ENCODE data around the gene PREX1. TPM values are rescaled to one million over a fixed set of nuclear protein-coding genes. Genes with fewer than 3 reads are reported as not detected.

PREX1 gene
- total and polyA plus RNA-seq, 2 donors from 2014 or later: 8.5 to 38.2 TPM

GRCh38 chr20:48625136-48625900 is 202.5 kb downstream of the PREX1 start:
- intact Hi-C loops (cut with DNase I): no loop called here
- no peak for TF ChIP-seq CTCF (IDR thresholded peaks at IDR 0.05; ENCODE audit: borderline replicate concordance, extremely low read depth, insufficient read depth)

GRCh38 chr20:48624315-48625020 is 203.3 kb downstream of the PREX1 start:
- Histone ChIP-seq H3K4me1 (ENCODE audit: control insufficient read depth in 2 of 3, insufficient read depth in 2 of 3, low read depth in 1 of 3, low read length in 3 of 3) (peaks cover 0 to 9% (median 4%) of the 10 kb centered on the region in 3 donors), H3K4me3 (ENCODE audit: low read length in 3 of 3) (no peak overlapping the region), H3K9me3 (ENCODE audit: control insufficient read depth in 2 of 3, insufficient read depth in 1 of 3, low read length in 3 of 3) (no peaks in the 10 kb centered on the region), H3K27ac (ENCODE audit: low read depth in 2 of 2, low read length in 2 of 2) (no peak overlapping the region), H3K27me3 (ENCODE audit: control insufficient read depth, insufficient read depth, low read length) (no peaks in the 10 kb centered on the region), H3K9ac (ENCODE audit: low read length in 3 of 3) (no peak overlapping the region), H3K36me3 (ENCODE audit: control insufficient read depth in 2 of 3, insufficient read depth in 3 of 3, low read length in 3 of 3) (no peaks in the 10 kb centered on the region)
- TF ChIP-seq CTCF (IDR thresholded peaks at IDR 0.05; ENCODE audit: borderline replicate concordance, extremely low read depth, insufficient read depth): no peak
- no peak for FAIRE-seq
- DNase-seq: peak in 1 of 5 donors; percentile 62
- intact Hi-C loops (cut with DNase I): loop anchor here (5.0 kb wide), 1 partner anchor 957 kb away; no protein-coding TSS in a partner anchor

More at GRCh38 chr20:48625136-48625900, 202.5 kb downstream of the PREX1 start:
- DNase-seq (peak in 1 of 5 donors; percentile 72), FAIRE-seq (no peak)
- peaks cover 0 to 9% (median 4%) of the 10 kb centered on the region in 3 donors for H3K4me1 ChIP-seq (ENCODE audit: control insufficient read depth in 2 of 3, insufficient read depth in 2 of 3, low read depth in 1 of 3, low read length in 3 of 3)
- no peaks in the 10 kb centered on the region for H3K27me3 ChIP-seq (ENCODE audit: control insufficient read depth, insufficient read depth, low read length)
- no peaks in the 10 kb centered on the region for H3K9me3 ChIP-seq (ENCODE audit: control insufficient read depth in 2 of 3, insufficient read depth in 1 of 3, low read length in 3 of 3)
- H3K36me3 ChIP-seq (ENCODE audit: control insufficient read depth in 2 of 3, insufficient read depth in 3 of 3, low read length in 3 of 3): no peaks in the 10 kb centered on the region
- no peak overlapping the region for H3K9ac ChIP-seq (ENCODE audit: low read length in 3 of 3)
- H3K27ac ChIP-seq (ENCODE audit: low read depth in 2 of 2, low read length in 2 of 2): no peak overlapping the region
- H3K4me3 ChIP-seq (ENCODE audit: low read length in 3 of 3): no peak overlapping the region

GRCh38 chr20:48623906-48624265 is 203.9 kb downstream of the PREX1 start:
- FAIRE-seq (no peak), DNase-seq (peak in 1 of 5 donors; percentile 26)
- Histone ChIP-seq H3K4me1 (ENCODE audit: control insufficient read depth in 2 of 3, insufficient read depth in 2 of 3, low read depth in 1 of 3, low read length in 3 of 3) (peaks cover 0 to 9% (median 4%) of the 10 kb centered on the region in 3 donors), H3K36me3 (ENCODE audit: control insufficient read depth in 2 of 3, insufficient read depth in 3 of 3, low read length in 3 of 3) (no peaks in the 10 kb centered on the region), H3K9ac (ENCODE audit: low read length in 3 of 3) (no peak overlapping the region), H3K9me3 (ENCODE audit: control insufficient read depth in 2 of 3, insufficient read depth in 1 of 3, low read length in 3 of 3) (no peaks in the 10 kb centered on the region), H3K27ac (ENCODE audit: low read depth in 2 of 2, low read length in 2 of 2) (no peak overlapping the region), H3K27me3 (ENCODE audit: control insufficient read depth, insufficient read depth, low read length) (no peaks in the 10 kb centered on the region), H3K4me3 (ENCODE audit: low read length in 3 of 3) (no peak overlapping the region)
- no peak for TF ChIP-seq CTCF (IDR thresholded peaks at IDR 0.05; ENCODE audit: borderline replicate concordance, extremely low read depth, insufficient read depth)
- intact Hi-C loops (cut with DNase I): loop anchor here (5.0 kb wide), 1 partner anchor 957 kb away; no protein-coding TSS in a partner anchor

Data from kidney (tissue), 14 donors.